Endothelial cell of umbilical vein (primary cell): ENCODE results near the gene NLGN1.

ENCODE experiments used
- CTCF ChIP-seq, 2 donors: IDR thresholded peaks; 1 replicate in 1 of 2; 2 replicates in 1 of 2; pipeline ENCODE4 v1.5.1; 2011; ENCODE audit warnings: low read length in 2 of 2, mild to moderate bottlenecking in 2 of 2, moderate library complexity in 2 of 2, control low read depth in 1 of 2, inconsistent platforms in 1 of 2, low read depth in 1 of 2; ENCODE audit not compliant: insufficient read depth in 1 of 2; ENCODE audit errors: extremely low read depth in 1 of 2
- EZH2 ChIP-seq: IDR thresholded peaks from 2 replicates; pipeline ENCODE4 v1.6.1; 2012; ENCODE audit warnings: borderline replicate concordance, low read depth, mild to moderate bottlenecking, moderate library complexity, low read length, inconsistent platforms; ENCODE audit not compliant: severe bottlenecking
- FOS ChIP-seq: IDR thresholded peaks from 2 replicates; pipeline ENCODE4 v1.6.1; 2011; ENCODE audit warnings: mild to moderate bottlenecking, low read length, moderate library complexity, borderline replicate concordance; ENCODE audit not compliant: insufficient read depth
- GATA2 ChIP-seq: IDR thresholded peaks from 2 replicates; pipeline ENCODE4 v1.7.0; 2011; ENCODE audit warnings: low read depth, mild to moderate bottlenecking, moderate library complexity, mixed read lengths, low read length; ENCODE audit not compliant: insufficient read length, insufficient read depth
- JUN ChIP-seq: IDR thresholded peaks from 2 replicates; pipeline ENCODE4 v1.6.1; 2011; ENCODE audit warnings: borderline replicate concordance, low read depth; ENCODE audit not compliant: insufficient read length, insufficient read depth
- POLR2A ChIP-seq: IDR thresholded peaks from 2 replicates; pipeline ENCODE4 v1.6.1; 2012; ENCODE audit warnings: low read depth, mild to moderate bottlenecking, control low read depth, low read length
- POLR2AphosphoS5 ChIP-seq: IDR thresholded peaks from 2 replicates; pipeline ENCODE4 v1.6.1; 2012; ENCODE audit warnings: low read depth, mild to moderate bottlenecking, control low read depth, low read length, moderate library complexity; ENCODE audit not compliant: insufficient read depth
- TF ChIP-seq, protein P1 (sequence below): IDR thresholded peaks from 2 replicates; pipeline ENCODE4 v1.6.1; 2011; ENCODE audit not compliant: insufficient read depth, insufficient read length

- no peak for TF ChIP-seq CTCF (IDR thresholded peaks at IDR 0.05; ENCODE audit: extremely low read depth in 1 of 2, insufficient read depth in 1 of 2, low read depth in 1 of 2, low read length in 2 of 2)
- TF ChIP-seq, protein P1, sequence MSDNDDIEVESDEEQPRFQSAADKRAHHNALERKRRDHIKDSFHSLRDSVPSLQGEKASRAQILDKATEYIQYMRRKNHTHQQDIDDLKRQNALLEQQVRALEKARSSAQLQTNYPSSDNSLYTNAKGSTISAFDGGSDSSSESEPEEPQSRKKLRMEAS, result no peak
- no peak for TF ChIP-seq POLR2A
- no peak for TF ChIP-seq JUN
- TF ChIP-seq GATA2, result no peak
- TF ChIP-seq EZH2, result no peak
- no peak for TF ChIP-seq POLR2AphosphoS5
- no peak for TF ChIP-seq FOS
These were observed 149.5 kb downstream of the NLGN1 start for GRCh38 chr3:173547070-173547469.
